SK-N-SH (cell line): ENCODE results near the gene KIF19. TPM values are rescaled to one million over a fixed set of nuclear protein-coding genes. Genes with fewer than 3 reads are reported as not detected.

ENCODE experiments used
- CTCF ChIA-PET: fragments of 300-600, 350-600 bp; formaldehyde crosslinking; extraction: SDS; loops from one replicate; lab custom pipeline; 2021; lab: Yijun Ruan, JAX
- POLR2A ChIA-PET: fragments of 350-600 bp; sonication (Branson Sonifier 250); formaldehyde crosslinking; extraction: SDS; loops from one replicate; lab custom pipeline; 2020; ENCODE audit warnings: antibody characterized with exemption, inconsistent platforms; lab: Yijun Ruan, JAX
- DNase-seq: peaks from one replicate; pipeline ENCODE4 v3.0.0; 2012
- H2AFZ ChIP-seq: fragments of 200-600 bp; sonication (generic); 2 replicates; pipeline ENCODE4 v1.8.1; 2016; ENCODE audit warnings: antibody characterized with exemption, mild to moderate bottlenecking, low read depth
- H3F3A ChIP-seq: fragments of 200-600 bp; sonication (generic); replicated peaks from 2 replicates; pipeline ENCODE3; 2016; ENCODE audit warnings: antibody characterized with exemption, mild to moderate bottlenecking; ENCODE audit not compliant: insufficient read depth
- H3K27ac ChIP-seq, 2 experiments: fragments of 200-500 bp in 1 of 2; fragments of 200-600 bp in 1 of 2; sonication (Bioruptor generic) in 1 of 2; sonication (generic), shearing (Covaris generic) in 1 of 2; 2 replicates each; pipeline versions ENCODE4 v1.5.1 to v1.6.1; 2014 to 2016; ENCODE audit warnings: low read depth in 2 of 2, inconsistent platforms in 1 of 2, low read length in 1 of 2, mild to moderate bottlenecking in 1 of 2, mixed read lengths in 1 of 2
- H3K27me3 ChIP-seq: fragments of 200-600 bp; sonication (generic), shearing (Covaris generic); 2 replicates; pipeline ENCODE4 v1.6.1; 2016; ENCODE audit warnings: mixed run types; ENCODE audit not compliant: insufficient read depth
- H3K36me3 ChIP-seq, 2 experiments: fragments of 200-500 bp in 1 of 2; fragments of 200-600 bp in 1 of 2; sonication (Bioruptor generic) in 1 of 2; sonication (generic) in 1 of 2; replicated peaks in 1 of 2; 2 replicates each; pipeline versions ENCODE3 to v1.5.1; 2014 to 2016; ENCODE audit warnings: low read length in 1 of 2, mild to moderate bottlenecking in 1 of 2; ENCODE audit not compliant: insufficient read depth in 2 of 2, control insufficient read depth in 1 of 2
- H3K4me1 ChIP-seq, 2 experiments: fragments of 200-500 bp in 1 of 2; fragments of 200-600 bp in 1 of 2; sonication (Bioruptor generic) in 1 of 2; sonication (generic), shearing (Covaris generic) in 1 of 2; 2 replicates each; pipeline versions ENCODE4 v1.5.1 to v1.6.1; 2014 to 2016; ENCODE audit warnings: low read depth in 1 of 2, low read length in 1 of 2, mixed run types in 1 of 2; ENCODE audit not compliant: insufficient read depth in 2 of 2, control insufficient read depth in 1 of 2
- H3K4me2 ChIP-seq: fragments of 200-600 bp; sonication (generic), shearing (Covaris generic); 2 replicates; pipeline ENCODE4 v1.6.1; 2017; ENCODE audit warnings: mixed run types
- H3K4me3 ChIP-seq, 2 experiments: fragments of 200-500 bp in 1 of 2; fragments of 200-600 bp in 1 of 2; sonication (Bioruptor generic) in 1 of 2; sonication (generic), shearing (Covaris generic) in 1 of 2; 2 replicates each; pipeline versions ENCODE4 v1.5.1 to v1.8.1; 2014 to 2016; ENCODE audit warnings: low read depth in 2 of 2, inconsistent platforms in 1 of 2, low read length in 1 of 2, mild to moderate bottlenecking in 1 of 2, mixed read lengths in 1 of 2, moderate library complexity in 1 of 2
- H3K79me2 ChIP-seq: fragments of 200-600 bp; sonication (generic); 2 replicates; pipeline ENCODE4 v1.8.1; 2017; ENCODE audit warnings: mild to moderate bottlenecking; ENCODE audit not compliant: insufficient read depth
- H3K9ac ChIP-seq: fragments of 200-600 bp; sonication (generic); 2 replicates; pipeline ENCODE4 v1.6.1; 2017; ENCODE audit warnings: mixed run types
- H3K9me2 ChIP-seq: fragments of 200-600 bp; sonication (generic); 2 replicates; pipeline ENCODE4 v1.6.1; 2017; ENCODE audit warnings: mixed run types
- H3K9me3 ChIP-seq: fragments of 200-600 bp; sonication (generic); 2 replicates; pipeline ENCODE4 v1.6.1; 2017; ENCODE audit warnings: mixed run types, mild to moderate bottlenecking, moderate library complexity
- H4K20me1 ChIP-seq: fragments of 200-600 bp; sonication (generic); 2 replicates; pipeline ENCODE4 v1.6.1; 2017; ENCODE audit warnings: mild to moderate bottlenecking, mixed run types; ENCODE audit not compliant: insufficient read depth
- RFX5 ChIP-seq: IDR thresholded peaks from 2 replicates; pipeline ENCODE4 v1.6.1; 2012; ENCODE audit warnings: mild to moderate bottlenecking, improper control_type of control experiment, low read length
- SIN3A ChIP-seq: IDR thresholded peaks from 2 replicates; pipeline ENCODE4 v1.6.1; 2012; ENCODE audit warnings: low read depth, mild to moderate bottlenecking, low read length, moderate library complexity, borderline replicate concordance
- TCF12 ChIP-seq: IDR thresholded peaks from 2 replicates; pipeline ENCODE4 v1.4.0; 2012
- WGBS: methylation state at CpG from one replicate; pipeline ENCODE4 v1.1.6; 2017; ENCODE audit warnings: low lambda C conversion rate; 5-methylcytosine and 5-hydroxymethylcytosine counted together
- polyA plus RNA-seq, 3 experiments: library from polyadenylated mRNA; depleted of rRNA; stranded (reverse); fragments of >200 nt; gene quantifications; 2 replicates each; pipeline ENCODE4 v1.2.3, GENCODE V29; 2012
- TF ChIP-seq, protein P1 (sequence below): fragments of 150-350 bp; IDR thresholded peaks from 2 replicates; pipeline ENCODE4 v1.6.1; 2017; ENCODE audit warnings: antibody characterized with exemption, low read length, low read depth, borderline replicate concordance
- TF ChIP-seq, protein P2 (sequence below): IDR thresholded peaks from 2 replicates; pipeline ENCODE4 v1.6.1; 2012; ENCODE audit warnings: mild to moderate bottlenecking, low read depth, low read length, moderate library complexity
- TF ChIP-seq, protein P3 (sequence below): IDR thresholded peaks from 2 replicates; pipeline ENCODE4 v1.4.0; 2012; ENCODE audit warnings: low read depth, borderline replicate concordance
- TF ChIP-seq, protein P4 (sequence below): fragments of 150-350 bp; IDR thresholded peaks from 2 replicates; pipeline ENCODE4 v1.6.1; 2016; ENCODE audit warnings: mild to moderate bottlenecking, low read depth, low read length
- TF ChIP-seq, protein P5 (sequence below): IDR thresholded peaks from 2 replicates; pipeline ENCODE4 v1.4.0; 2012; ENCODE audit warnings: low read depth, borderline replicate concordance
- TF ChIP-seq, protein P6 (sequence below): fragments of 200-600 bp; sonication (generic); IDR thresholded peaks from 2 replicates; pipeline ENCODE4 v1.6.1; 2017; ENCODE audit warnings: antibody characterized with exemption, mild to moderate bottlenecking, moderate library complexity
- TF ChIP-seq, protein P7 (sequence below): IDR thresholded peaks from 2 replicates; pipeline ENCODE4 v1.4.0; 2012; ENCODE audit warnings: low read depth
- TF ChIP-seq, protein P8 (sequence below): IDR thresholded peaks from 2 replicates; pipeline ENCODE4; 2012

KIF19 gene
- polyA plus RNA-seq, 1 of the 3 experiments (the other 2 are of a cell fraction), result not detected

DNA sequence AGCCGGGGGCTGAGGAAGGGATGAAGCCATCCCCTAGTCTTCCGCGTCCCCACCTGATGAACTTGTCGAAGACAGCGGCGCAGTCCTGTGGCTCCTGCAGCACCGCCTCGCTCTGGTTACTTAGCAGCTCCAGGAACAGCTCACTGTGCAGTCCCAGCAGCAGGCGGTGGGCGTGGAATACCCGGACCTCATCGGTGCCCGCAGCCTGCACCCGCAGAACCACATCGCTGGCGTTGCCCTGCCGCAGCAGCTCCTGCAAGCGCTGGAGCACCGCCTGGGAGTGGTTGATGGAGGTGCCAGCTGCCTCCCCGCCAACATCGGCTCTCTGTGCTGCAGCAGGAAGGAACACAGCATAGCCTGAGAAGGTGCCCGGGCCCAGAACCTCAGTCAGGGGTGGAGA, 33.9 kb downstream of the KIF19 start (continued):
- TF ChIP-seq, protein P1, sequence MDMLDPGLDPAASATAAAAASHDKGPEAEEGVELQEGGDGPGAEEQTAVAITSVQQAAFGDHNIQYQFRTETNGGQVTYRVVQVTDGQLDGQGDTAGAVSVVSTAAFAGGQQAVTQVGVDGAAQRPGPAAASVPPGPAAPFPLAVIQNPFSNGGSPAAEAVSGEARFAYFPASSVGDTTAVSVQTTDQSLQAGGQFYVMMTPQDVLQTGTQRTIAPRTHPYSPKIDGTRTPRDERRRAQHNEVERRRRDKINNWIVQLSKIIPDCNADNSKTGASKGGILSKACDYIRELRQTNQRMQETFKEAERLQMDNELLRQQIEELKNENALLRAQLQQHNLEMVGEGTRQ, result no peak

DNA sequence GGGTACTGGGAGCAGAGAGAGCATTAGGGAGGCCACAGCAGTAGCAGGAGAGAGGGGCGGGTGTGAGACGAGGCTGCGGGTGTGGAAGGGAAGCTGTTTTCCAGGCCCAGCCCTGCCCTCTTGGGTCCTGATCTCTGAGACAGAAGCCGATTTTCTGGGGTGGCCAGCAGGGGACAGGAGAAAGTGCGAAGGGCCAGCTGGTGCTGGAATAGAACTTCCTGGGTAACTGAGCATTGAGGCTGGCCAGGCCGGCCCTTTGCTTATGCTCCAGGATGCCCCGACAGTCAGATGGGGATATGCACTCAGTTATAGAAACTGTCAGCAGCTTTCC, 34.8 kb downstream of the KIF19 start:
- WGBS, result 65% methylated on average over 7 of the region's 7 CpGs
- POLR2A ChIA-PET, result interaction anchor here (1.3 kb wide), 1 partner anchor 9 kb away, joined by 3 read pairs; no protein-coding TSS in a partner anchor

More for the DNA sequence above, 34.8 kb downstream of the KIF19 start:
- Histone ChIP-seq H4K20me1 (no peaks in the 10 kb centered on the region), H3K4me2 (no peak overlapping the region), H3K4me3 (no peak overlapping the region), H3K9me2 (no peaks in the 10 kb centered on the region), H3K79me2 (no peaks in the 10 kb centered on the region), H2AFZ (no peak overlapping the region), H3K27ac (no peak overlapping the region), H3K4me1 (no peaks in the 10 kb centered on the region; a peak in 1 of 4 replicates), H3F3A (no peaks in the 10 kb centered on the region), H3K36me3 (no peaks in the 10 kb centered on the region), H3K27me3 (no peaks in the 10 kb centered on the region), H3K9me3 (no peaks in the 10 kb centered on the region), H3K9ac (no peak overlapping the region)
- CTCF ChIA-PET, result interaction anchor here (0.6 to 13.1 kb wide), 19 partner anchors 9 to 161 kb away, joined by 3 to 194 read pairs (median 5); partner anchors contain the start of gene GPR142
- TF ChIP-seq, protein P2, sequence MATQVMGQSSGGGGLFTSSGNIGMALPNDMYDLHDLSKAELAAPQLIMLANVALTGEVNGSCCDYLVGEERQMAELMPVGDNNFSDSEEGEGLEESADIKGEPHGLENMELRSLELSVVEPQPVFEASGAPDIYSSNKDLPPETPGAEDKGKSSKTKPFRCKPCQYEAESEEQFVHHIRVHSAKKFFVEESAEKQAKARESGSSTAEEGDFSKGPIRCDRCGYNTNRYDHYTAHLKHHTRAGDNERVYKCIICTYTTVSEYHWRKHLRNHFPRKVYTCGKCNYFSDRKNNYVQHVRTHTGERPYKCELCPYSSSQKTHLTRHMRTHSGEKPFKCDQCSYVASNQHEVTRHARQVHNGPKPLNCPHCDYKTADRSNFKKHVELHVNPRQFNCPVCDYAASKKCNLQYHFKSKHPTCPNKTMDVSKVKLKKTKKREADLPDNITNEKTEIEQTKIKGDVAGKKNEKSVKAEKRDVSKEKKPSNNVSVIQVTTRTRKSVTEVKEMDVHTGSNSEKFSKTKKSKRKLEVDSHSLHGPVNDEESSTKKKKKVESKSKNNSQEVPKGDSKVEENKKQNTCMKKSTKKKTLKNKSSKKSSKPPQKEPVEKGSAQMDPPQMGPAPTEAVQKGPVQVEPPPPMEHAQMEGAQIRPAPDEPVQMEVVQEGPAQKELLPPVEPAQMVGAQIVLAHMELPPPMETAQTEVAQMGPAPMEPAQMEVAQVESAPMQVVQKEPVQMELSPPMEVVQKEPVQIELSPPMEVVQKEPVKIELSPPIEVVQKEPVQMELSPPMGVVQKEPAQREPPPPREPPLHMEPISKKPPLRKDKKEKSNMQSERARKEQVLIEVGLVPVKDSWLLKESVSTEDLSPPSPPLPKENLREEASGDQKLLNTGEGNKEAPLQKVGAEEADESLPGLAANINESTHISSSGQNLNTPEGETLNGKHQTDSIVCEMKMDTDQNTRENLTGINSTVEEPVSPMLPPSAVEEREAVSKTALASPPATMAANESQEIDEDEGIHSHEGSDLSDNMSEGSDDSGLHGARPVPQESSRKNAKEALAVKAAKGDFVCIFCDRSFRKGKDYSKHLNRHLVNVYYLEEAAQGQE, result no peak
- TF ChIP-seq, protein P3, sequence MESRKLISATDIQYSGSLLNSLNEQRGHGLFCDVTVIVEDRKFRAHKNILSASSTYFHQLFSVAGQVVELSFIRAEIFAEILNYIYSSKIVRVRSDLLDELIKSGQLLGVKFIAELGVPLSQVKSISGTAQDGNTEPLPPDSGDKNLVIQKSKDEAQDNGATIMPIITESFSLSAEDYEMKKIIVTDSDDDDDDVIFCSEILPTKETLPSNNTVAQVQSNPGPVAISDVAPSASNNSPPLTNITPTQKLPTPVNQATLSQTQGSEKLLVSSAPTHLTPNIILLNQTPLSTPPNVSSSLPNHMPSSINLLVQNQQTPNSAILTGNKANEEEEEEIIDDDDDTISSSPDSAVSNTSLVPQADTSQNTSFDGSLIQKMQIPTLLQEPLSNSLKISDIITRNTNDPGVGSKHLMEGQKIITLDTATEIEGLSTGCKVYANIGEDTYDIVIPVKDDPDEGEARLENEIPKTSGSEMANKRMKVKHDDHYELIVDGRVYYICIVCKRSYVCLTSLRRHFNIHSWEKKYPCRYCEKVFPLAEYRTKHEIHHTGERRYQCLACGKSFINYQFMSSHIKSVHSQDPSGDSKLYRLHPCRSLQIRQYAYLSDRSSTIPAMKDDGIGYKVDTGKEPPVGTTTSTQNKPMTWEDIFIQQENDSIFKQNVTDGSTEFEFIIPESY, result no peak
- TF ChIP-seq RFX5 (no peak), SIN3A (no peak), TCF12 (no peak)
- TF ChIP-seq, protein P4, sequence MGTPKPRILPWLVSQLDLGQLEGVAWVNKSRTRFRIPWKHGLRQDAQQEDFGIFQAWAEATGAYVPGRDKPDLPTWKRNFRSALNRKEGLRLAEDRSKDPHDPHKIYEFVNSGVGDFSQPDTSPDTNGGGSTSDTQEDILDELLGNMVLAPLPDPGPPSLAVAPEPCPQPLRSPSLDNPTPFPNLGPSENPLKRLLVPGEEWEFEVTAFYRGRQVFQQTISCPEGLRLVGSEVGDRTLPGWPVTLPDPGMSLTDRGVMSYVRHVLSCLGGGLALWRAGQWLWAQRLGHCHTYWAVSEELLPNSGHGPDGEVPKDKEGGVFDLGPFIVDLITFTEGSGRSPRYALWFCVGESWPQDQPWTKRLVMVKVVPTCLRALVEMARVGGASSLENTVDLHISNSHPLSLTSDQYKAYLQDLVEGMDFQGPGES, result no peak
- TF ChIP-seq, protein P5, sequence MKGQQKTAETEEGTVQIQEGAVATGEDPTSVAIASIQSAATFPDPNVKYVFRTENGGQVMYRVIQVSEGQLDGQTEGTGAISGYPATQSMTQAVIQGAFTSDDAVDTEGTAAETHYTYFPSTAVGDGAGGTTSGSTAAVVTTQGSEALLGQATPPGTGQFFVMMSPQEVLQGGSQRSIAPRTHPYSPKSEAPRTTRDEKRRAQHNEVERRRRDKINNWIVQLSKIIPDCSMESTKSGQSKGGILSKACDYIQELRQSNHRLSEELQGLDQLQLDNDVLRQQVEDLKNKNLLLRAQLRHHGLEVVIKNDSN, result no peak
- TF ChIP-seq, protein P6, sequence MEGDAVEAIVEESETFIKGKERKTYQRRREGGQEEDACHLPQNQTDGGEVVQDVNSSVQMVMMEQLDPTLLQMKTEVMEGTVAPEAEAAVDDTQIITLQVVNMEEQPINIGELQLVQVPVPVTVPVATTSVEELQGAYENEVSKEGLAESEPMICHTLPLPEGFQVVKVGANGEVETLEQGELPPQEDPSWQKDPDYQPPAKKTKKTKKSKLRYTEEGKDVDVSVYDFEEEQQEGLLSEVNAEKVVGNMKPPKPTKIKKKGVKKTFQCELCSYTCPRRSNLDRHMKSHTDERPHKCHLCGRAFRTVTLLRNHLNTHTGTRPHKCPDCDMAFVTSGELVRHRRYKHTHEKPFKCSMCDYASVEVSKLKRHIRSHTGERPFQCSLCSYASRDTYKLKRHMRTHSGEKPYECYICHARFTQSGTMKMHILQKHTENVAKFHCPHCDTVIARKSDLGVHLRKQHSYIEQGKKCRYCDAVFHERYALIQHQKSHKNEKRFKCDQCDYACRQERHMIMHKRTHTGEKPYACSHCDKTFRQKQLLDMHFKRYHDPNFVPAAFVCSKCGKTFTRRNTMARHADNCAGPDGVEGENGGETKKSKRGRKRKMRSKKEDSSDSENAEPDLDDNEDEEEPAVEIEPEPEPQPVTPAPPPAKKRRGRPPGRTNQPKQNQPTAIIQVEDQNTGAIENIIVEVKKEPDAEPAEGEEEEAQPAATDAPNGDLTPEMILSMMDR, result no peak
- TF ChIP-seq, protein P7, sequence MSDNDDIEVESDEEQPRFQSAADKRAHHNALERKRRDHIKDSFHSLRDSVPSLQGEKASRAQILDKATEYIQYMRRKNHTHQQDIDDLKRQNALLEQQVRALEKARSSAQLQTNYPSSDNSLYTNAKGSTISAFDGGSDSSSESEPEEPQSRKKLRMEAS, result no peak
- TF ChIP-seq, protein P8, sequence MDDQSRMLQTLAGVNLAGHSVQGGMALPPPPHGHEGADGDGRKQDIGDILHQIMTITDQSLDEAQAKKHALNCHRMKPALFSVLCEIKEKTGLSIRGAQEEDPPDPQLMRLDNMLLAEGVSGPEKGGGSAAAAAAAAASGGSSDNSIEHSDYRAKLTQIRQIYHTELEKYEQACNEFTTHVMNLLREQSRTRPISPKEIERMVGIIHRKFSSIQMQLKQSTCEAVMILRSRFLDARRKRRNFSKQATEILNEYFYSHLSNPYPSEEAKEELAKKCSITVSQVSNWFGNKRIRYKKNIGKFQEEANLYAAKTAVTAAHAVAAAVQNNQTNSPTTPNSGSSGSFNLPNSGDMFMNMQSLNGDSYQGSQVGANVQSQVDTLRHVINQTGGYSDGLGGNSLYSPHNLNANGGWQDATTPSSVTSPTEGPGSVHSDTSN, result no peak
- no peak for DNase-seq
